ENCODE data around the gene ZNF280D. TPM values are rescaled to one million over a fixed set of nuclear protein-coding genes. Genes with fewer than 3 reads are reported as not detected.

The ZNF280D gene
- total RNA-seq, 1 experiment from 2014 or later: 25.3 TPM

DNA sequence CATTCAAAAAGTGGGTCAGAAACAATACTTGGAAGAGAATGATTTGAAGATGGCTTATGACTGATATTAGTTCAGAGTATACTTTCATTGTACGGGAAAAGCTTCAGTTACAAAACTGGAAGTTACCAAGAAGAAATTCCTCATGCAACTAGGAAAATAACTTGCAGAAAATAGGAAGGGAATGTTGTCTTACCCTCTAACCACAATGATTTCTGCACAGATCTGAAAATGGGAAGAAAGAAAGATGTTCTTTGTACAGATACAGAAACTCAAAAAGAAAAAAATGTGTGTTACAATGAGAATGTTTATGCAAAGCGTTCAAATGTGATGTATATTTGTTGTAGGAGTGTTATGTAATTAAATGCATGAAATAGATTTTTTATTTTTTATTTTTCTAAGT lies 3.7 kb downstream of the ZNF280D start:
- TF ChIP-seq RAD21 (IDR thresholded peaks at IDR 0.05; ENCODE audit: low read depth) (no peak), JUND (IDR thresholded peaks at IDR 0.05) (no peak), ELF1 (IDR thresholded peaks at IDR 0.05; ENCODE audit: borderline replicate concordance, low read depth) (no peak), SP1 (IDR thresholded peaks at IDR 0.05; ENCODE audit: low read depth) (no peak), CEBPB (IDR thresholded peaks at IDR 0.05; ENCODE audit: low read depth) (no peak), ZNF274 (IDR thresholded peaks at IDR 0.05; ENCODE audit: low read depth, low read length) (no peak), SIN3A (IDR thresholded peaks at IDR 0.05; ENCODE audit: low read depth) (no peak), POLR2A (IDR thresholded peaks at IDR 0.05; ENCODE audit: borderline replicate concordance, extremely low read depth, insufficient read depth, insufficient read length) (no peak), EGR1 (IDR thresholded peaks at IDR 0.05; ENCODE audit: low read depth) (no peak), TCF7L2 (IDR thresholded peaks at IDR 0.05; ENCODE audit: borderline replicate concordance, extremely low read depth, insufficient read depth, insufficient read length) (no peak), CBX3 (IDR thresholded peaks at IDR 0.05; ENCODE audit: low read depth) (no peak), YY1 (IDR thresholded peaks at IDR 0.05; ENCODE audit: extremely low read depth, insufficient replicate concordance, low read depth, low read length) (no peak), ZFX (IDR thresholded peaks at IDR 0.05) (no peak), SRF (IDR thresholded peaks at IDR 0.05; ENCODE audit: low read depth) (no peak)
- TF ChIP-seq, protein P1, sequence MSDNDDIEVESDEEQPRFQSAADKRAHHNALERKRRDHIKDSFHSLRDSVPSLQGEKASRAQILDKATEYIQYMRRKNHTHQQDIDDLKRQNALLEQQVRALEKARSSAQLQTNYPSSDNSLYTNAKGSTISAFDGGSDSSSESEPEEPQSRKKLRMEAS (IDR thresholded peaks at IDR 0.05): no peak
- TF ChIP-seq, protein P2, sequence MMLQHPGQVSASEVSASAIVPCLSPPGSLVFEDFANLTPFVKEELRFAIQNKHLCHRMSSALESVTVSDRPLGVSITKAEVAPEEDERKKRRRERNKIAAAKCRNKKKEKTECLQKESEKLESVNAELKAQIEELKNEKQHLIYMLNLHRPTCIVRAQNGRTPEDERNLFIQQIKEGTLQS (IDR thresholded peaks at IDR 0.05): no peak
- TF ChIP-seq, protein P3, sequence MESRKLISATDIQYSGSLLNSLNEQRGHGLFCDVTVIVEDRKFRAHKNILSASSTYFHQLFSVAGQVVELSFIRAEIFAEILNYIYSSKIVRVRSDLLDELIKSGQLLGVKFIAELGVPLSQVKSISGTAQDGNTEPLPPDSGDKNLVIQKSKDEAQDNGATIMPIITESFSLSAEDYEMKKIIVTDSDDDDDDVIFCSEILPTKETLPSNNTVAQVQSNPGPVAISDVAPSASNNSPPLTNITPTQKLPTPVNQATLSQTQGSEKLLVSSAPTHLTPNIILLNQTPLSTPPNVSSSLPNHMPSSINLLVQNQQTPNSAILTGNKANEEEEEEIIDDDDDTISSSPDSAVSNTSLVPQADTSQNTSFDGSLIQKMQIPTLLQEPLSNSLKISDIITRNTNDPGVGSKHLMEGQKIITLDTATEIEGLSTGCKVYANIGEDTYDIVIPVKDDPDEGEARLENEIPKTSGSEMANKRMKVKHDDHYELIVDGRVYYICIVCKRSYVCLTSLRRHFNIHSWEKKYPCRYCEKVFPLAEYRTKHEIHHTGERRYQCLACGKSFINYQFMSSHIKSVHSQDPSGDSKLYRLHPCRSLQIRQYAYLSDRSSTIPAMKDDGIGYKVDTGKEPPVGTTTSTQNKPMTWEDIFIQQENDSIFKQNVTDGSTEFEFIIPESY (IDR thresholded peaks at IDR 0.05; ENCODE audit: extremely low read depth, insufficient replicate concordance, low read length): no peak
- TF ChIP-seq, protein P4, sequence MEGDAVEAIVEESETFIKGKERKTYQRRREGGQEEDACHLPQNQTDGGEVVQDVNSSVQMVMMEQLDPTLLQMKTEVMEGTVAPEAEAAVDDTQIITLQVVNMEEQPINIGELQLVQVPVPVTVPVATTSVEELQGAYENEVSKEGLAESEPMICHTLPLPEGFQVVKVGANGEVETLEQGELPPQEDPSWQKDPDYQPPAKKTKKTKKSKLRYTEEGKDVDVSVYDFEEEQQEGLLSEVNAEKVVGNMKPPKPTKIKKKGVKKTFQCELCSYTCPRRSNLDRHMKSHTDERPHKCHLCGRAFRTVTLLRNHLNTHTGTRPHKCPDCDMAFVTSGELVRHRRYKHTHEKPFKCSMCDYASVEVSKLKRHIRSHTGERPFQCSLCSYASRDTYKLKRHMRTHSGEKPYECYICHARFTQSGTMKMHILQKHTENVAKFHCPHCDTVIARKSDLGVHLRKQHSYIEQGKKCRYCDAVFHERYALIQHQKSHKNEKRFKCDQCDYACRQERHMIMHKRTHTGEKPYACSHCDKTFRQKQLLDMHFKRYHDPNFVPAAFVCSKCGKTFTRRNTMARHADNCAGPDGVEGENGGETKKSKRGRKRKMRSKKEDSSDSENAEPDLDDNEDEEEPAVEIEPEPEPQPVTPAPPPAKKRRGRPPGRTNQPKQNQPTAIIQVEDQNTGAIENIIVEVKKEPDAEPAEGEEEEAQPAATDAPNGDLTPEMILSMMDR (IDR thresholded peaks at IDR 0.05 in 2 of 3, conservative IDR thresholded peaks at IDR 0.05 in 1 of 3; ENCODE audit: borderline replicate concordance in 1 of 3, insufficient read depth in 1 of 3, low read depth in 2 of 3, low read length in 2 of 3): no peak
- no peak for ATAC-seq
- Histone ChIP-seq H3K9me3 (ENCODE audit: control insufficient read depth in 1 of 2, insufficient read depth in 1 of 2, low read depth in 1 of 2, low read length in 2 of 2) (no peaks in the 10 kb centered on the region), H3K36me3 (ENCODE audit: control insufficient read depth in 1 of 2, insufficient read depth in 2 of 2, low read length in 2 of 2) (no peaks in the 10 kb centered on the region), H3K9ac (ENCODE audit: low read length) (no peak overlapping the region), H3K9me2 (ENCODE audit: insufficient read depth) (no peaks in the 10 kb centered on the region), H2AFZ (ENCODE audit: low read depth, low read length, poor library complexity, severe bottlenecking) (no peak overlapping the region), H3K27ac (ENCODE audit: low read depth, low read length) (no peak overlapping the region), H3K27me3 (ENCODE audit: insufficient read depth, low read length) (no peaks in the 10 kb centered on the region), H4K20me1 (ENCODE audit: insufficient read depth) (no peaks in the 10 kb centered on the region), H3K4me3 (replicated peaks in 1 of 2; ENCODE audit: low read depth in 1 of 2, low read length in 2 of 2) (no peak overlapping the region), H3K79me2 (ENCODE audit: insufficient read depth, low read length) (peaks cover 55% of the 10 kb centered on the region), H3K4me2 (ENCODE audit: low read length) (no peak overlapping the region), H3K4me1 (ENCODE audit: control insufficient read depth in 1 of 2, insufficient read depth in 2 of 2, low read length in 2 of 2) (peaks cover 7 to 16% of the 10 kb centered on the region in 2 experiments)
- ChIA-PET CTCF (no interaction called here), RAD21 (ENCODE audit: low non-redundant PET in 1 of 2, low total read pairs in 2 of 2, uncharacterized antibody in 2 of 2, unreplicated experiment in 2 of 2) (no interaction called here), POLR2A (no interaction called here)
- BruUV-seq (replicated peaks): no TSS peak
- DNase-seq (ENCODE audit: low read depth, low spot score): no peak
- intact Hi-C loops (cut with micrococcal nuclease): no loop called here
